CD4-positive, CD25-positive, alpha-beta regulatory T cell (primary cell): ENCODE data around the gene FAM3B. TPM values are rescaled to one million over a fixed set of nuclear protein-coding genes. Genes with fewer than 3 reads are reported as not detected.

Source experiments
- ATAC-seq, 2 donors: fragments of 150-1000 bp; cut with Tn5 transposase; one replicate each; pipeline ENCODE4 v1.10.0; 2021; ENCODE audit warnings: low read depth in 2 of 2, moderate number of reproducible peaks in 2 of 2, moderate library complexity in 1 of 2
- DNase-seq, 3 donors: peaks; one replicate each; pipeline versions ENCODE4 v3.0.0 to v3.0.0-alpha.2; 2012 to 2022; ENCODE audit warnings: mixed read lengths in 1 of 3
- H3K27ac ChIP-seq: one replicate; pipeline ENCODE4 v1.7.0; 2013; ENCODE audit warnings: mild to moderate bottlenecking, low read length; ENCODE audit not compliant: insufficient read depth, poor library complexity, severe bottlenecking
- H3K27me3 ChIP-seq: one replicate; pipeline ENCODE4 v1.7.0; 2013; ENCODE audit warnings: low read length; ENCODE audit not compliant: control insufficient read depth, insufficient read depth
- H3K36me3 ChIP-seq: one replicate; pipeline ENCODE4 v1.7.0; 2013; ENCODE audit warnings: mild to moderate bottlenecking, low read length, moderate library complexity; ENCODE audit not compliant: control insufficient read depth, insufficient read depth
- H3K4me1 ChIP-seq: 2 replicates; pipeline ENCODE4 v1.7.0; 2013; ENCODE audit warnings: mild to moderate bottlenecking, low read length; ENCODE audit not compliant: insufficient read depth, control insufficient read depth, poor library complexity, severe bottlenecking
- H3K4me3 ChIP-seq: one replicate; pipeline ENCODE4 v1.7.0; 2013; ENCODE audit warnings: low read depth, mild to moderate bottlenecking, low read length, moderate library complexity
- H3K9me3 ChIP-seq, 2 experiments: 1 replicate in 1 of 2; 2 replicates in 1 of 2; pipeline ENCODE4 v1.7.0; 2013; ENCODE audit warnings: low read length in 2 of 2, mild to moderate bottlenecking in 1 of 2, moderate library complexity in 1 of 2; ENCODE audit not compliant: control insufficient read depth in 2 of 2
- H3K27ac Mint-ChIP-seq, 3 donors: one replicate each; pipeline ENCODE4 v1.8.0; 2020 to 2022; ENCODE audit warnings: mild to moderate bottlenecking in 3 of 3, mixed read lengths in 3 of 3, moderate library complexity in 2 of 3
- H3K27me3 Mint-ChIP-seq: one replicate; pipeline ENCODE4 v1.8.0; 2022; ENCODE audit warnings: mild to moderate bottlenecking, mixed read lengths
- H3K36me3 Mint-ChIP-seq: one replicate; pipeline ENCODE4 v1.8.0; 2020; ENCODE audit warnings: mixed read lengths
- H3K4me1 Mint-ChIP-seq, 4 donors: one replicate each; pipeline ENCODE4 v1.8.0; 2020 to 2022; ENCODE audit warnings: mixed read lengths in 4 of 4, mild to moderate bottlenecking in 1 of 4
- H3K4me3 Mint-ChIP-seq, 4 donors: one replicate each; pipeline ENCODE4 v1.8.0; 2020 to 2022; ENCODE audit warnings: mild to moderate bottlenecking in 4 of 4, mixed read lengths in 4 of 4, moderate library complexity in 3 of 4
- H3K9me3 Mint-ChIP-seq, 7 donors: one replicate each; pipeline ENCODE4 v1.8.0; 2020 to 2022; ENCODE audit warnings: mixed read lengths in 7 of 7, mild to moderate bottlenecking in 3 of 7, moderate library complexity in 2 of 7
- polyA plus RNA-seq, 4 donors: library from polyadenylated mRNA; unstranded; fragments of 300-500 nt; fragmentation: Illumina TruSeq; gene quantifications; one replicate each; pipeline ENCODE4 v1.2.3, GENCODE V29; 2021
- total RNA-seq: library from RNA; stranded (reverse); gene quantifications from one replicate; pipeline ENCODE4 v1.2.3, GENCODE V29; 2022

Gene FAM3B
- total and polyA plus RNA-seq, 5 donors from 2014 or later, result not detected

DNA sequence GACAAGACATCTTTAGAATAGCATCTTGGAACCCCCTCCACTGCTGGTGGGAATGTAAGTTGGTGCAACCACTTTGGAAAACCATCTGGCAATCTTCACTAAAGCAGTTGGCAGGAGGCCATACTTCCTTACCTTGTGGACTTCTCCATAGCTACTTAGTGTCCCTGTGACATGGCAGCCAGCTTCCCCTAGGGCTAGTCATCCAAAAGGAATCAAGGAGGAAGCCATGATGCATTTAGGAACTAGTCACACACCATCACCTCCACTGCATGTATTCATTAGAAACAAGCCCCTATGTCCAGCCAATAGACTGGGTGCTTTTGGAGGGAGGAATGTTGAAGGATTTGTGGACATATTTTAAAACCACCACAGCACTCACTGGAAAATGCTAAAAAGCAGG lies 65.1 kb downstream of the FAM3B start:
- H3K27me3 Mint-ChIP-seq, result no peaks in the 10 kb centered on the region
- no peaks in the 10 kb centered on the region for H3K9me3 Mint-ChIP-seq
- no peak overlapping the region for H3K4me3 Mint-ChIP-seq
- DNase-seq (no peak), ATAC-seq (no peak)
- Histone ChIP-seq H3K9me3 (no peaks in the 10 kb centered on the region), H3K27ac (no peak overlapping the region), H3K27me3 (no peaks in the 10 kb centered on the region), H3K36me3 (peaks cover 74% of the 10 kb centered on the region), H3K4me3 (no peak overlapping the region), H3K4me1 (no peaks in the 10 kb centered on the region)
- H3K27ac Mint-ChIP-seq, result no peak overlapping the region
- H3K4me1 Mint-ChIP-seq, result peaks cover 0 to 8% (median 2%) of the 10 kb centered on the region in 4 donors
- H3K36me3 Mint-ChIP-seq, result peaks cover 44% of the 10 kb centered on the region

DNA sequence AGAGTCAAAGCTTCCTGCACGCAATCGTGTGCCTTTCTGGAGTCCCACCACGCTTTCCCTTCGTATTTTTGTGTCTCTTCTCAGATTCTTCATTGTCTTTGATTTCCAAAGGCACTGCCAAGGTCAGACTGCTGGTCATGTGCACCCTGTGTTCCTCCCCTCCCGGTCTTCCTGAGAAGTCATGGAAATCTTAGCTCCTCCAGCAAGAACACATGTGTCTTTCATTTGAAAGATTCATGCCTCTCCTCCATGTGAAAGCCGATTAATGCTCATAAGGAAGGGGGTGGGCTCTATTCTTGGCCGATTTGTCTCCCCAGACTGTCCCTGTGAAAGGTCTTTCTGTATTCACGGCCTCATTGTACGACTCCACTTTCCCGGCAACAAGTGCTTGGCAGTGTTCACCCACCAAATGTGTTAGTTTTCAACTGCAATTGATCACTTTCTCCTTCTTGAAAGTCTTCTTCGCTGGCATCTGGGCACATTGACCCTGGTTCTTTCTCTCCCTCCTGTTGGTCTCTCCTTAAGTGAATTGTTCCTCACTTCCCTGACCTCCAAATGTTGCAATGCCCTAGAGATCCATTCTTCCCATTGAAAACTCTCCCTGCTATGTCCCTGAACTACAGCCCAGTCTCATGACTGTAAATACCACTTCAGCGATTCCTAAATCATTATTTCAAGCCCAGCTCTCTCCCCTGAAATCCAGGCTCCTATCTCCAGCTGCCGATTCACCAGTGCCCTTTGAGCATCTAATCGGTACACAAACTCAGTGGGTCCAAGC lies 70.6 kb downstream of the FAM3B start:
- Mint-ChIP-seq H3K4me1 (peaks cover 0 to 13% (median 3%) of the 10 kb centered on the region in 4 donors), H3K9me3 (no peaks in the 10 kb centered on the region), H3K27ac (peak overlapping the region in 1 of 3 donors; percentile 87), H3K27me3 (no peaks in the 10 kb centered on the region), H3K36me3 (peaks cover 29% of the 10 kb centered on the region), H3K4me3 (no peak overlapping the region)
- ATAC-seq, result no peak
- H3K27me3 ChIP-seq, result no peaks in the 10 kb centered on the region
- H3K4me1 ChIP-seq, result no peaks in the 10 kb centered on the region
- H3K27ac ChIP-seq, result no peak overlapping the region
- H3K9me3 ChIP-seq, result no peaks in the 10 kb centered on the region
- peaks cover 58% of the 10 kb centered on the region for H3K36me3 ChIP-seq
- DNase-seq, result no peak
- no peak overlapping the region for H3K4me3 ChIP-seq

DNA sequence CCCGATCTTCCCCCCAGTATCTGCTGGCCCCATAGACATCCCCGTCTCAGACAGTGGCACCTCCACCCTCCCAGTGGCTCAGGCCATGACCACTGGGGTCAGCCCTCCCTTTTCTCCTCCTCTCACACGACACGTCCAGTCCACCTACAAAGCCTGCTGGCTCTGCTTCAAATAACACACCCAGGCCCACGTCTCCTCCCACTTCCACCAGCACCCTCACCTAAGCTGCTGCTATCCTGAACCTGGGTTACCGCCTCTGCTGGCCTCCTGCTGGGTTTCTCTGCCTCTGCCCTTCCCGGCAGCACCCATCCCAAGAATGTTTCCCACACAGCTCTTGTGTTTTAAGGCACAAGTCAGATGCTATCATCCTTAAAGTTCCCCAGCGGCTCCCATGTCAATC lies 71.2 kb downstream of the FAM3B start:
- peak overlapping the region in 1 of 3 donors; percentile 18 for H3K27ac Mint-ChIP-seq
- no peaks in the 10 kb centered on the region for H3K27me3 Mint-ChIP-seq
- no peak overlapping the region for H3K27ac ChIP-seq
- no peaks in the 10 kb centered on the region for H3K9me3 Mint-ChIP-seq
- no peaks in the 10 kb centered on the region for H3K27me3 ChIP-seq
- peaks cover 0 to 13% (median 3%) of the 10 kb centered on the region in 4 donors for H3K4me1 Mint-ChIP-seq
- H3K36me3 ChIP-seq, result peaks cover 53% of the 10 kb centered on the region
- DNase-seq, result no peak
- peak overlapping the region in 1 of 4 donors; percentile 44 for H3K4me3 Mint-ChIP-seq
- H3K4me1 ChIP-seq, result no peaks in the 10 kb centered on the region
- H3K4me3 ChIP-seq, result no peak overlapping the region
- peaks cover 28% of the 10 kb centered on the region for H3K36me3 Mint-ChIP-seq
- H3K9me3 ChIP-seq, result no peaks in the 10 kb centered on the region
- no peak for ATAC-seq

DNA sequence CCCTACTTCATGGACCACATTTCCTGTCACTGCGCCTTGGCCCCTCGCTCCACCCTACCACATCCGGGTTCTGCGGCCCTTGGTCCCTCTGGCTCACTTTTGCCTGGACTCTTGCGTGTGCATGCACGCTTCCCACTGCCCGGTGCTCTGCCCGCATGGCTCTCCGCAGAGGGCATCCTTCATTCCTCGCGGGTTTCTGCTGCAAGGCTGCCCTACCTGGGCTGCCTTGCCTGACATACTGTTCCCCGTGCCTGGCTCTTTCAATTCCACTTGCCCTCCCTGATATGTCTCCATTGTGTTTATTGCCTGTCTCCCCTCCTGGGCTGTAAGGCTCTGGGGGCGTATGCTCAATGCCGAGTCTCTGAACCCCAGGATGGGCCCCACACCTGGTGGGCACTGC lies 71.7 kb downstream of the FAM3B start:
- DNase-seq (no peak), ATAC-seq (no peak)
- H3K9me3 Mint-ChIP-seq, result no peaks in the 10 kb centered on the region
- peak overlapping the region in 1 of 4 donors; percentile 64 for H3K4me3 Mint-ChIP-seq
- Histone ChIP-seq H3K4me3 (no peak overlapping the region), H3K4me1 (no peaks in the 10 kb centered on the region), H3K27me3 (no peaks in the 10 kb centered on the region), H3K27ac (no peak overlapping the region), H3K36me3 (peaks cover 52% of the 10 kb centered on the region), H3K9me3 (no peaks in the 10 kb centered on the region)
- H3K27me3 Mint-ChIP-seq, result no peaks in the 10 kb centered on the region
- peak overlapping the region in 1 of 3 donors; percentile 48 for H3K27ac Mint-ChIP-seq
- peaks cover 30% of the 10 kb centered on the region for H3K36me3 Mint-ChIP-seq
- H3K4me1 Mint-ChIP-seq, result peaks cover under 1 to 13% (median 3%) of the 10 kb centered on the region in 4 donors

DNA sequence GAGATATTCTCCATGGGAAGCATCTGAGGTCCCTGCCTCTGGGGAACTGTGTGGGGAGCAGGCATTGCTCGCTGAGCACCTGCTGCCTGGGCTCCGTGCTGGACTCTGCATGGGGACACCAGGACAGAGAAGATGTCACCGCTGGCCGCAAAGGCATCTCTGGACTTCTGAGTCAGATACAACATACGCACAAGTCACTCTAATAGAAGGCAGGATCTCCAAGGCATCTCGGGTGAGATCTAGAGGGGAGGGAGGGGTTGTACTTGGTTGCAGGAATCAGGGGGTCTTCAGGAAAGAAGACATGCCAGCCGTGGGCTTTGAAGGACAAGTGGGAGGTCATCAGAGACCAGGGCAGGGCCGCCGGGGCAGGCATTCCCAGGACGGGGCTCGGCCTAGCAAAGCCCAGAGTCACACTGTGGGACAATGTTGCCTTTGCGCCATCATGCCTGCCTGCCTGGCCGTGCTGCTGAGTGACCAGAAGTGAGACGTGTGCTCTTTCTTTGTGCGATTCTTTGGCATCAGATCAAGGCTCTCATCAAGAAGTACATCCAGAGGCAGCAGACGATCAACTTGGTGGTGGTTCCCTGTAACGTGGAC lies 73.5 kb downstream of the FAM3B start:
- DNase-seq, result no peak
- peaks cover 45% of the 10 kb centered on the region for H3K36me3 ChIP-seq
- Mint-ChIP-seq H3K36me3 (peaks cover 34% of the 10 kb centered on the region), H3K27ac (peak overlapping the region in 1 of 3 donors; percentile 36), H3K4me1 (peaks cover 3 to 17% (median 4%) of the 10 kb centered on the region in 4 donors), H3K4me3 (no peak overlapping the region), H3K27me3 (no peaks in the 10 kb centered on the region), H3K9me3 (no peaks in the 10 kb centered on the region)
- no peaks in the 10 kb centered on the region for H3K27me3 ChIP-seq
- ATAC-seq, result no peak
- no peak overlapping the region for H3K27ac ChIP-seq
- H3K9me3 ChIP-seq, result no peaks in the 10 kb centered on the region
- no peak overlapping the region for H3K4me3 ChIP-seq
- H3K4me1 ChIP-seq, result no peaks in the 10 kb centered on the region

DNA sequence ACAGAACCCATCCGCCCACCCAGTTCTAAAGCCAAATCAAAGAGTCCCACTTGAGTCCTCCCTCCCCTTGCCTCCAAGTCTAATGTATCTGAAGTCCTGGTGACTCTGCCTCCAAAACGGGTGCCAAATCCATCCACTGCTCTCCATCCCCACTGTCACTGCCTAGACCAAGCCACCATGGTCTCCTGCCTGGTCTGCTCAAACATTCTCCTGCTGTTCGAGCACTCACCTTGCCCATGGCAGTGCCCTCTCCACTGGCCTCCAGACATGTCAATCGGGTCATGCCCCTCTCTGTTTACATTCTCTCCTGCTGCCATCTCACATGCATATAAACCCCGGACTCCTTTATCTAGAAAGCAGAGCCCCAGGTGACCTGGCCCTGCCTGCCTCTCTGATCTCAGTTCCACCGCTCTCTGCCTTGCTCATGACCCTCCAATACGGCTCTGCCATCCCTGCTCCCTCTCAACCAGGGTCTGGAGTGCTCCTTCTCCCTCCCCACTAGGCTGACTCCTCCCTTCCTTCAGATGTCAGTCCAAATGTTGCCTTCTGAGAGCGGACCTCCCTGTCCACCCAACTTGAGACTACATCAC lies 77.4 kb downstream of the FAM3B start:
- H3K4me3 Mint-ChIP-seq, result no peak overlapping the region

DNA sequence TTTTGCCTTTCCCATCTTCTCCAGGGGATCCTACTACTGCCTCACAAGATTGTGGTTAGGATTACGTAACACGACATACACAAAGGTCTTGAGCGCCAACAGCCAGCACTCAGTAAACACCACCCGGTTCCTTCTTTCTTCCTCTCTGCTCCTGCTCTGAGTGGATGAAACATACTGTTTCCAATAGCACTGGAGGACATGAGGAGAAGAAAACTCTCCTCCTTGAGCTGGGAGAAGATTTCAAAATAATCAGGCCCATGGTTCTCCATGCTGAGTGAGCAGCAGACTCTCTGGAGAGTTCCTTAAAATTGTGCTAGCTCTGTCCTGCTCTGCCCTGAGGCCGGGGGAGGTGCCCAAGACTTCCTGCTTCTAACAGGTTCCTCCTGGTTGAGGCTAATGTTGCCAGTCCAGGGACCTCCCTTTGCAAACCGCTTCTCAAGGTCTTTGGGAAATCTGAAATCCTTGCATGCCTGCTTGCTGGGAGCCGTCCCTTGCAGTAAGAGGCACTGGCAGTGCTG lies 80.0 kb downstream of the FAM3B start:
- H3K4me1 Mint-ChIP-seq, result peaks cover 0 to 4% (median 2%) of the 10 kb centered on the region in 4 donors
- peak in 1 of 2 donors; percentile 9 for ATAC-seq
- no peak overlapping the region for H3K4me3 Mint-ChIP-seq
- H3K27me3 ChIP-seq, result no peaks in the 10 kb centered on the region
- no peaks in the 10 kb centered on the region for H3K4me1 ChIP-seq
- peaks cover 0 to 2% (median 0%) of the 10 kb centered on the region in 7 donors for H3K9me3 Mint-ChIP-seq
- H3K27ac Mint-ChIP-seq, result no peak overlapping the region
- no peaks in the 10 kb centered on the region for H3K9me3 ChIP-seq
- no peak overlapping the region for H3K27ac ChIP-seq
- no peaks in the 10 kb centered on the region for H3K27me3 Mint-ChIP-seq
- H3K4me3 ChIP-seq, result no peak overlapping the region
- peaks cover 68% of the 10 kb centered on the region for H3K36me3 ChIP-seq
- H3K36me3 Mint-ChIP-seq, result peaks cover 66% of the 10 kb centered on the region
- DNase-seq, result no peak

More for the DNA sequence above, 77.4 kb downstream of the FAM3B start:
- Mint-ChIP-seq H3K9me3 (no peaks in the 10 kb centered on the region), H3K27ac (peak overlapping the region in 2 of 3 donors; percentile 44 to 63), H3K4me1 (peaks cover 0 to 9% (median 2%) of the 10 kb centered on the region in 4 donors), H3K36me3 (peaks cover 48% of the 10 kb centered on the region), H3K27me3 (no peaks in the 10 kb centered on the region)
- H3K27ac ChIP-seq, result no peak overlapping the region
- H3K4me1 ChIP-seq, result no peaks in the 10 kb centered on the region
- no peak for ATAC-seq
- no peak overlapping the region for H3K4me3 ChIP-seq
- H3K36me3 ChIP-seq, result peaks cover 61% of the 10 kb centered on the region
- DNase-seq, result no peak
- H3K9me3 ChIP-seq, result no peaks in the 10 kb centered on the region
- no peaks in the 10 kb centered on the region for H3K27me3 ChIP-seq
